Adrenal gland (tissue), 5 donors: Measurements from ENCODE around the gene HPS4.

Source experiments
- POLR2A ChIP-seq, 2 donors: fragments of 450-650 bp; IDR thresholded peaks; one replicate each; pipeline ENCODE4 v1.6.1; 2017; ENCODE audit warnings: antibody characterized with exemption in 2 of 2, mild to moderate bottlenecking in 2 of 2, moderate library complexity in 1 of 2
- TF ChIP-seq, protein P1 (sequence below), 6 experiments: fragments of 450-650 bp in 4 of 6; fragments of 200-600 bp in 2 of 6; sonication (generic) in 1 of 6; IDR thresholded peaks; 1 replicate in 5 of 6; 2 replicates in 1 of 6; pipeline versions ENCODE4 v1.5.1 to v1.8.0; 2016 to 2021; ENCODE audit warnings: antibody characterized with exemption in 6 of 6, mild to moderate bottlenecking in 2 of 6, moderate library complexity in 1 of 6
- donor health status: DM: no; HTN: no; CAD: no.

DNA sequence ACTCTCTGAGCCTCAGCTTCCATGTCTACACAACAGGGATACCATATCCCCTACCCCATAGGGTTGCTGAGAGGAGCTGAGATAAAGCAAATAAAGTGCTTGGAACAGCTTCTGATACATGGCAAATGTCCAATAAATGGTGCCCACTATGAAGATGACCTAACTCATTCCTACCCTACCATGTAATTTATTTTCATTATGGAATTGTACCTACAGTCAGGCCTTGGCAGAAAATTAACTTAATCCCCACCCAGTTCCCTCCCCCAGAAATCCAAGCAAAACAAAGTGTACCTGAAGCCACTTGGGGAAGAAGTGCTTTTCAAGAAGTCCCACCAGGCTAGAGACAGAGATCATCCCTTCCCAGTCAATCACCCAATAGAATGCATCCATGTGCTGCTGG, 10.9 kb upstream of the HPS4 start:
- TF ChIP-seq, protein P1, sequence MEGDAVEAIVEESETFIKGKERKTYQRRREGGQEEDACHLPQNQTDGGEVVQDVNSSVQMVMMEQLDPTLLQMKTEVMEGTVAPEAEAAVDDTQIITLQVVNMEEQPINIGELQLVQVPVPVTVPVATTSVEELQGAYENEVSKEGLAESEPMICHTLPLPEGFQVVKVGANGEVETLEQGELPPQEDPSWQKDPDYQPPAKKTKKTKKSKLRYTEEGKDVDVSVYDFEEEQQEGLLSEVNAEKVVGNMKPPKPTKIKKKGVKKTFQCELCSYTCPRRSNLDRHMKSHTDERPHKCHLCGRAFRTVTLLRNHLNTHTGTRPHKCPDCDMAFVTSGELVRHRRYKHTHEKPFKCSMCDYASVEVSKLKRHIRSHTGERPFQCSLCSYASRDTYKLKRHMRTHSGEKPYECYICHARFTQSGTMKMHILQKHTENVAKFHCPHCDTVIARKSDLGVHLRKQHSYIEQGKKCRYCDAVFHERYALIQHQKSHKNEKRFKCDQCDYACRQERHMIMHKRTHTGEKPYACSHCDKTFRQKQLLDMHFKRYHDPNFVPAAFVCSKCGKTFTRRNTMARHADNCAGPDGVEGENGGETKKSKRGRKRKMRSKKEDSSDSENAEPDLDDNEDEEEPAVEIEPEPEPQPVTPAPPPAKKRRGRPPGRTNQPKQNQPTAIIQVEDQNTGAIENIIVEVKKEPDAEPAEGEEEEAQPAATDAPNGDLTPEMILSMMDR (IDR thresholded peaks at IDR 0.05), result no peak
- TF ChIP-seq POLR2A (IDR thresholded peaks at IDR 0.05), result no peak
